ENCODE data around the gene ZNF318. TPM values are rescaled to one million over a fixed set of nuclear protein-coding genes. Genes with fewer than 3 reads are reported as not detected.

Gene ZNF318
- total RNA-seq, 1 donor from 2014 or later: 9.8 TPM

DNA sequence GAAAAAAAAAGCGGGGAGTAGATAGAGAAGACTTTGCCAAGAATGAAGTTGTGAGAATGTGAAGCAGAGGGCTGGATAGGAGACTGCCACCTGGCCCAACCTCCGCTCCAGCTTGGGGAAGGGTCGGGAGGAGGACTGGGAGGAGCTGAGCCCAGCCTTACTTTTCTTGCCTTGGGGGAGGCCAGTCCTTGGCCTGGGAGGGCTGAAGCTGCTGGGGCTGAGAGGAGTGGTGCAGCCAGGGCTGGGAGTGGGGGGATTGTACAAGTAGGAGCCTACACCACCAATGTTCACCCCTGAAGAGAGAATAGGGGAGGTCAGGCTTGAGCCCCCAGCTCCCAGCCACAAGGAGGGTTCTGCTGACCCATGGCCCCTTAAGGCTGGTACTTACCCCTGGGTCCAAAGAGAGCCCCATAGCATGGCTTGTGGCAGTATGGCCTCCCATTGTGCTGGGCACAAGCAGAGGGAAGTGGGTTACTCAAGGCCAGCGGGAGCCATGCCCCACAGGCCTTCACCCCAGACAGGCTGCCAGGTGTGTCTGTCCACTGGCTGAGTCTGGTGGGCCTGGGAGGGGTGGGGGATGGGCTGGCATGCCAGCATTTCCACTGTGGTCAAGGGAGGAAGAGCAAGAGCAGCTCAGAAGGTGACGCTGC lies 61.9 kb downstream of the ZNF318 start:
- no peak overlapping the region for H3K4me3 ChIP-seq (ENCODE audit: insufficient read depth, low read depth, low read length)
- H3K9me3 Mint-ChIP-seq (ENCODE audit: unreplicated experiment): no peaks in the 10 kb centered on the region
- DNase-seq (ENCODE audit: low read depth) (no peak), FAIRE-seq (no peak)
- H2AFZ ChIP-seq (ENCODE audit: low read depth, low read length): no peak overlapping the region
- peaks cover 44% of the 10 kb centered on the region for H3K27me3 Mint-ChIP-seq (ENCODE audit: low read depth, unreplicated experiment)
- H3K36me3 Mint-ChIP-seq (ENCODE audit: low read depth, unreplicated experiment): no peaks in the 10 kb centered on the region
- H3K27me3 ChIP-seq (ENCODE audit: insufficient read depth, low read length): peaks cover 7% of the 10 kb centered on the region
- H3K4me1 ChIP-seq (ENCODE audit: insufficient read depth, low read length): no peaks in the 10 kb centered on the region
- H3K4me2 ChIP-seq (ENCODE audit: low read length): no peak overlapping the region
- H3K27ac Mint-ChIP-seq (ENCODE audit: unreplicated experiment): no peak overlapping the region
- no peaks in the 10 kb centered on the region for H3K36me3 ChIP-seq (ENCODE audit: insufficient read depth, low read length)
- peak overlapping the region; percentile 4 for H3K4me3 Mint-ChIP-seq (ENCODE audit: unreplicated experiment)
- no peaks in the 10 kb centered on the region for H3K9me3 ChIP-seq (ENCODE audit: insufficient read depth, low read depth, low read length)
- TF ChIP-seq, protein P1, sequence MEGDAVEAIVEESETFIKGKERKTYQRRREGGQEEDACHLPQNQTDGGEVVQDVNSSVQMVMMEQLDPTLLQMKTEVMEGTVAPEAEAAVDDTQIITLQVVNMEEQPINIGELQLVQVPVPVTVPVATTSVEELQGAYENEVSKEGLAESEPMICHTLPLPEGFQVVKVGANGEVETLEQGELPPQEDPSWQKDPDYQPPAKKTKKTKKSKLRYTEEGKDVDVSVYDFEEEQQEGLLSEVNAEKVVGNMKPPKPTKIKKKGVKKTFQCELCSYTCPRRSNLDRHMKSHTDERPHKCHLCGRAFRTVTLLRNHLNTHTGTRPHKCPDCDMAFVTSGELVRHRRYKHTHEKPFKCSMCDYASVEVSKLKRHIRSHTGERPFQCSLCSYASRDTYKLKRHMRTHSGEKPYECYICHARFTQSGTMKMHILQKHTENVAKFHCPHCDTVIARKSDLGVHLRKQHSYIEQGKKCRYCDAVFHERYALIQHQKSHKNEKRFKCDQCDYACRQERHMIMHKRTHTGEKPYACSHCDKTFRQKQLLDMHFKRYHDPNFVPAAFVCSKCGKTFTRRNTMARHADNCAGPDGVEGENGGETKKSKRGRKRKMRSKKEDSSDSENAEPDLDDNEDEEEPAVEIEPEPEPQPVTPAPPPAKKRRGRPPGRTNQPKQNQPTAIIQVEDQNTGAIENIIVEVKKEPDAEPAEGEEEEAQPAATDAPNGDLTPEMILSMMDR (IDR thresholded peaks at IDR 0.05; ENCODE audit: insufficient read depth, low read depth, low read length): no peak
- no peak for TF ChIP-seq EZH2 (IDR thresholded peaks at IDR 0.05; ENCODE audit: insufficient read depth, low read length)
- peaks cover 3% of the 10 kb centered on the region for H3K4me1 Mint-ChIP-seq (ENCODE audit: low read depth, unreplicated experiment)
- no peak overlapping the region for H3K9ac ChIP-seq (ENCODE audit: low read length)
- no peaks in the 10 kb centered on the region for H3K79me2 ChIP-seq (ENCODE audit: insufficient read depth, low read length)
- H4K20me1 ChIP-seq (ENCODE audit: insufficient read depth, low read length): no peaks in the 10 kb centered on the region
- H3K27ac ChIP-seq (ENCODE audit: low read depth, low read length): no peak overlapping the region

DNA sequence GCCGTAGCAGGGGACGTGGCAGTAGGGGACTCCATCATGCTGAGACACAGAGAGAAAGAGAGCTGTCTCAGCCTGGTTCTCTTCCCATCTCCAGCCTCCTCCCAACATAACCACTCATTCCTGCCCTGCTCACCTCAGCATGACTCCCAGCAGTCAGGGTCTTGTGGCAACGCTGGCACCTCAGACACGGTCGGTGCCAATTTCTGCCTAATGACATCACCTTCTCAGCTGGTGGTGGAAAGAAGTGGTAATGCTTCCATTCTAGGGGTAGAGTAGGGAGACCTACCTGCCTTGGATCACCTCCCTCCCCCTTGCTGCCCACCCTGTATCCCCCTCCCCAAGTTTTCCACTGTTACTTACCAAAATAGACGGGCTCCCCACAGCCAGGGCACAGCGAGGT lies 63.4 kb downstream of the ZNF318 start:
- no peaks in the 10 kb centered on the region for H3K9me3 Mint-ChIP-seq (ENCODE audit: unreplicated experiment)
- no peaks in the 10 kb centered on the region for H3K36me3 ChIP-seq (ENCODE audit: insufficient read depth, low read length)
- no peak for TF ChIP-seq EZH2 (IDR thresholded peaks at IDR 0.05; ENCODE audit: insufficient read depth, low read length)
- TF ChIP-seq, protein P1 (IDR thresholded peaks at IDR 0.05; ENCODE audit: insufficient read depth, low read depth, low read length): no peak
- no peaks in the 10 kb centered on the region for H3K36me3 Mint-ChIP-seq (ENCODE audit: low read depth, unreplicated experiment)
- DNase-seq (ENCODE audit: low read depth) (no peak), FAIRE-seq (no peak)
- H4K20me1 ChIP-seq (ENCODE audit: insufficient read depth, low read length): no peaks in the 10 kb centered on the region
- H2AFZ ChIP-seq (ENCODE audit: low read depth, low read length): no peak overlapping the region
- no peak overlapping the region for H3K9ac ChIP-seq (ENCODE audit: low read length)
- no peak overlapping the region for H3K4me2 ChIP-seq (ENCODE audit: low read length)
- H3K27ac Mint-ChIP-seq (ENCODE audit: unreplicated experiment): no peak overlapping the region
- no peaks in the 10 kb centered on the region for H3K4me1 ChIP-seq (ENCODE audit: insufficient read depth, low read length)
- no peaks in the 10 kb centered on the region for H3K79me2 ChIP-seq (ENCODE audit: insufficient read depth, low read length)
- H3K27me3 ChIP-seq (ENCODE audit: insufficient read depth, low read length): peaks cover 11% of the 10 kb centered on the region
- no peak overlapping the region for H3K4me3 Mint-ChIP-seq (ENCODE audit: unreplicated experiment)
- H3K4me3 ChIP-seq (ENCODE audit: insufficient read depth, low read depth, low read length): no peak overlapping the region
- H3K27ac ChIP-seq (ENCODE audit: low read depth, low read length): no peak overlapping the region
- no peaks in the 10 kb centered on the region for H3K9me3 ChIP-seq (ENCODE audit: insufficient read depth, low read depth, low read length)
- peaks cover 54% of the 10 kb centered on the region for H3K27me3 Mint-ChIP-seq (ENCODE audit: low read depth, unreplicated experiment)
- peaks cover 3% of the 10 kb centered on the region for H3K4me1 Mint-ChIP-seq (ENCODE audit: low read depth, unreplicated experiment)

DNA sequence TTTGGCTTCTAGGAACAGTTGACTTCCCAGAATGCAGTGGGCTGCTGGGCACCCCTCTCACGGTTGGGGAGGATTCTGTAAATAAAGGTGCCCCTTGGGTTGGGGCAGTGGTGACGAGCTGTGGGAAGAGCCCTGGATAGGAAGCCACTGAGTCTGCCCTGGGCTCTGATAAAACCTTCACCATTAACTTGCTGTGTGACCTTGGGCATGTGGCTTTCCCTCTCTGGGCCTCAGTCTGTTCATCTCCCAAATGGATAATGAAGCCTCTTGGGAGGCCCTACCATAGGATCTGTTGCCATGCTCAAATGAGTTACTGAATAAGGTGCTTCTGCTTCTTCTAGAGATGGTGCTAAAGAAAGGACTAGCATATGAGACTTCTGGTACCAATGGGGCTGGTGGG lies 64.6 kb downstream of the ZNF318 start:
- H3K9ac ChIP-seq (ENCODE audit: low read length): no peak overlapping the region
- H3K9me3 ChIP-seq (ENCODE audit: insufficient read depth, low read depth, low read length): no peaks in the 10 kb centered on the region
- no peaks in the 10 kb centered on the region for H3K4me1 ChIP-seq (ENCODE audit: insufficient read depth, low read length)
- H3K27ac ChIP-seq (ENCODE audit: low read depth, low read length): no peak overlapping the region
- H3K4me2 ChIP-seq (ENCODE audit: low read length): no peak overlapping the region
- Mint-ChIP-seq H3K4me3 (ENCODE audit: unreplicated experiment) (no peak overlapping the region), H3K27me3 (ENCODE audit: low read depth, unreplicated experiment) (peaks cover 61% of the 10 kb centered on the region), H3K27ac (ENCODE audit: unreplicated experiment) (no peak overlapping the region), H3K36me3 (ENCODE audit: low read depth, unreplicated experiment) (peaks cover 2% of the 10 kb centered on the region), H3K9me3 (ENCODE audit: unreplicated experiment) (no peaks in the 10 kb centered on the region), H3K4me1 (ENCODE audit: low read depth, unreplicated experiment) (no peaks in the 10 kb centered on the region)
- TF ChIP-seq EZH2 (IDR thresholded peaks at IDR 0.05; ENCODE audit: insufficient read depth, low read length): no peak
- TF ChIP-seq, protein P1 (IDR thresholded peaks at IDR 0.05; ENCODE audit: insufficient read depth, low read depth, low read length): no peak
- DNase-seq (ENCODE audit: low read depth): no peak
- H3K36me3 ChIP-seq (ENCODE audit: insufficient read depth, low read length): no peaks in the 10 kb centered on the region
- H2AFZ ChIP-seq (ENCODE audit: low read depth, low read length): no peak overlapping the region
- no peak overlapping the region for H3K4me3 ChIP-seq (ENCODE audit: insufficient read depth, low read depth, low read length)
- peaks cover 11% of the 10 kb centered on the region for H3K27me3 ChIP-seq (ENCODE audit: insufficient read depth, low read length)
- H3K79me2 ChIP-seq (ENCODE audit: insufficient read depth, low read length): no peaks in the 10 kb centered on the region
- no peaks in the 10 kb centered on the region for H4K20me1 ChIP-seq (ENCODE audit: insufficient read depth, low read length)
- no peak for FAIRE-seq

Measured in astrocyte (in vitro differentiated cells and primary cell).